22Rv1 (cell line): ENCODE data around the gene GDA.

Experiments used
- H3K27ac ChIP-seq: fragments of 450-650 bp; 2 replicates; pipeline ENCODE4 v1.5.1; 2017
- ZFX ChIP-seq: fragments of 450-650 bp; IDR thresholded peaks from 2 replicates; pipeline ENCODE4 v1.6.1; 2017; ENCODE audit warnings: antibody characterized with exemption, borderline replicate concordance
- TF ChIP-seq, protein P1 (sequence below): fragments of 450-650 bp; IDR thresholded peaks from 2 replicates; pipeline ENCODE4 v1.5.1; 2017; ENCODE audit warnings: mild to moderate bottlenecking

Gene GDA

DNA sequence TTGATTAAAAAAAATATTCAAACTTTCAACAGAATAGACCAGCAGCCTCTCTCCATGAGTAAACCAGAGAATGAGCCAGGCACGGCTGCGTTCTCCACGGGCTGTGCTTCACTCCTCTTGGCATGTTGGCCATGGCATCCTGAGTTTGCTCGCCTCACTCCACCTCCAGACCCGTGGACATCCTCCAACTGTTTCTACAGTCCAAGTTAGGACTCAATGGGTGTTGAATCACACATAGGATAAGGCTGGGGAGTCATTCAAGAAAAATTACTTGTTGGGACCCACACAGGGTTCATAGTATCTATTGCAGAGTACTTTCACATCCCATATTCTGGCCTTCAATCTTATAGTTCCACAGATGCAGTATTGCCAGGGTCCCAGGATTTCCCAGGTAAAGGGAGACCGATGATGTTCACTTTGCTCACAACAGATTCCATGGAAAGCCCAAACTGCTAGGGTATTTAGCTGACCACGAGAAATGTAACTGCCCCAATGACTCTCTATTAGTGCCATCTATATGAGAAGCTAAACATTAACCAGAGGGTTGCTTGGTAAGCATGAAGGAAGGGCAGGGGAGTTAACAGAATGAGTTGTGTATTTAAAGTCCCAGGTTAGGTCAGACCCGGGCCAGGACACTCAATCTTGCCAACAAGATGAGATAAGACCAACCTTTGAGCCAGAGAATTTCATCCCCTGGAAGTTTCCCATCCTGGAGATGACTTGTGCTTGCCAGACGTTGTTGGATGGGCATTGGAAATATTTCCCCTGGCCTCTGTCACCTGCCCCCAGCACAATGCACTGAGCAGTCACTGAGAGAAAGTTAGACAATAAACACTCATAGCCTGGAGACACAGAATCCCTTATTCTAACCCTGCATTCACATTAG, 19.7 kb upstream of the GDA start:
- no peak for TF ChIP-seq ZFX
- TF ChIP-seq, protein P1, sequence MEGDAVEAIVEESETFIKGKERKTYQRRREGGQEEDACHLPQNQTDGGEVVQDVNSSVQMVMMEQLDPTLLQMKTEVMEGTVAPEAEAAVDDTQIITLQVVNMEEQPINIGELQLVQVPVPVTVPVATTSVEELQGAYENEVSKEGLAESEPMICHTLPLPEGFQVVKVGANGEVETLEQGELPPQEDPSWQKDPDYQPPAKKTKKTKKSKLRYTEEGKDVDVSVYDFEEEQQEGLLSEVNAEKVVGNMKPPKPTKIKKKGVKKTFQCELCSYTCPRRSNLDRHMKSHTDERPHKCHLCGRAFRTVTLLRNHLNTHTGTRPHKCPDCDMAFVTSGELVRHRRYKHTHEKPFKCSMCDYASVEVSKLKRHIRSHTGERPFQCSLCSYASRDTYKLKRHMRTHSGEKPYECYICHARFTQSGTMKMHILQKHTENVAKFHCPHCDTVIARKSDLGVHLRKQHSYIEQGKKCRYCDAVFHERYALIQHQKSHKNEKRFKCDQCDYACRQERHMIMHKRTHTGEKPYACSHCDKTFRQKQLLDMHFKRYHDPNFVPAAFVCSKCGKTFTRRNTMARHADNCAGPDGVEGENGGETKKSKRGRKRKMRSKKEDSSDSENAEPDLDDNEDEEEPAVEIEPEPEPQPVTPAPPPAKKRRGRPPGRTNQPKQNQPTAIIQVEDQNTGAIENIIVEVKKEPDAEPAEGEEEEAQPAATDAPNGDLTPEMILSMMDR, result no peak
- peak overlapping the region; percentile 60 for H3K27ac ChIP-seq

DNA sequence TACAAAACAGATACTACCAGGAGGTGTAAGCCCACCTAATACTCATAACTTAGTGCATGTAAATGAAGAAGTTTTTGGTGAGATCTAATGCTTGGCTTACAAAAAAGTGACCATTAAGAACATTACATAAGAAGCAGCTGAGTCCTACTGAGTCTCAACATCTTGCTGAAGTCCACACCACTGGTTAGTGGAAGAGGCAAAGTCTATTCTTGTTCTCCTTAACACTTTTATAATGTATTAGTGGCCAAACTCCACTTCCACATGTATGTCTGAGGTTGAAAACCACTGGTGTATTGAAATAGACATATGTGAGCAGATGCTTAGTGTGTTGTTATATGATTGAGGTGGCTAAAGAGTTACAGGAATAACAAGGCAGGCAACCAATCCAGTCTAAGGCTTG, 18.9 kb upstream of the GDA start:
- peak overlapping the region; percentile 60 for H3K27ac ChIP-seq
- TF ChIP-seq ZFX, result no peak
- TF ChIP-seq, protein P1, result no peak

DNA sequence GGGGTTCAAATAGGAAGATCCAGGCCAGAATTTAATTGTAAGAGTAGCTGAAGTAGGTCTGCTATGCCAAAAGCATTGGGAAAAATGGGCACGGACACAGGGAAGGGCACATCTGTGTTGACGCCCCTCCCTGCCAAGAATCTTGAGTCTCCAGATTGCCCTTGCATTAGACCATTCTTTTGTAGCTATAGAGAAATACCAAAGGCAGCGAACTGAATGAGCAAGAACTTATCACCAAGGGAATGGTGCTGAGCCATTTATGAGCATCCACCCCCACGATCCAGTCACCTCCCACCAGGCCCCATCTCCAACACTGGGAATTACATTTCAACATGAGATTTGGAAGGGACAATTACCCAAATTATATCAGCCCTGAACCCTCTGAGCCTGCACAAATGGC, 18.0 kb upstream of the GDA start:
- no peak overlapping the region for H3K27ac ChIP-seq
- TF ChIP-seq ZFX, result no peak
- TF ChIP-seq, protein P1, result no peak

DNA sequence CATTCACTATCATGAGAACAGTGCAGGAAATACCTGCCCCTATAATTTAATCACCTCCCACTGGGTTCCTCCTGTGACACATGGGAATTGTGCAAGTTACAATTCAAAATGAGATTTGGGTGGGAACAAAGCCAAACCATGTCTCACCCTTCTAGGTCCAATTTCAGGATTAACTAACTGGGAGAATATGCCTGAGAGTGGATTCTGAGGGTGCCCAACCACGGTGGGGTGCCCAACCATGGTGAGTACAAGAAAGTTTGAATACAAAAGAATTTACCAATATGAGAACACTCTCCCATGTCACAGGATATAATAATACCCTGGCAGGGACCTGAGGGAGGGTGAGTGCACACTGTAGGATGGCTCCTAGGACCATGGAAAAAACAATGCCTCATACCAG, 17.2 kb upstream of the GDA start:
- H3K27ac ChIP-seq, result no peak overlapping the region
- TF ChIP-seq, protein P1, result no peak
- TF ChIP-seq ZFX, result no peak

DNA sequence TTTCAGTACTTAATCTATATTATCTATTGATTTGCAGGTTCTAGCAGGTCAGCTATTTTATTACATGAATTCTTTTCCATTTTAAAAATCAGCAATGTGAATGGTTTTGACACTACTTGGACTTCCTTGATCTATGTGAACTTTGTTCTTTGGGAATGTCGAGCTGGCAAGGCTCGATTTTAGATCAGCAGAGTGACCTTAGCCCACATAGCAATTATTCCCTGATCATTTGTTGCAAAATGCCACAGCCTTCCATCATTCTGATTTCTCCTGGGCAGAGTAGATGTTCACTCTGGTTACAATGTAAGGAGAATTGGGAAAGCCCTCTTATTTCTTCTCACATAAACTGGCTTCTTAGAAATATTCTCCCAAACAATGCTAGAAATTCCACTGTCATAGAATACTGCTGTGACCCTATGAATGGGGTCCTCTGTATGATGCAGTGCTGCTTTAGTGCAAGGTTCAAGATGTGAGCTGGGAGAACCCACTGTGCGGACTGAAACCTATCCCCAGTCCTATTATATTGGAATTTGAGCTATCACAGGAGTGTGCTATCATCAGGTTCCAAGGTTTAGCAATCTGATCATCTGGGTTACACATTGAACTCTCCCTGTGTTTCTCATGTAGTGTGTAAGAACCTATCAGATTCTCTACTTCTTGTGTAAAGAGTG, 15.7 kb upstream of the GDA start:
- TF ChIP-seq ZFX, result no peak
- TF ChIP-seq, protein P1, result no peak
- H3K27ac ChIP-seq, result no peak overlapping the region

DNA sequence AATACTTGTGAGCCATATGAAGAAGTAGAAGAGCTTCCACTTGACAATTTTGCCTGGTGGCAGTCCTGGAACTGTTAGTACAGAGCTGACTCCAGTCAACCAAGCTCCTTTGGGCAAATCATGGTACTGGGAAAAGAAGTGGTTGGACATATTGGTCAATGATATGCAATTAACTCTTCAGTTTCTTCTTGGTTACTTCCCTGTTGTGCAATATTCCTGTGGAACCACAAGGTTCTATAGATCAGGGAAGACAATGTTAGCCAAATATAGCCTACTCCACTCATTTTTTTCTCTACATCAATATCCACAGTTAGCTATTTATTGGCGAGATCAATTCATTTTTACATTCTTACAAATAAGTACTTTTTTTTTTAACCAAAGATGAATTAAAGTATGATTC, 14.4 kb upstream of the GDA start:
- no peak overlapping the region for H3K27ac ChIP-seq
- TF ChIP-seq, protein P1, result no peak
- no peak for TF ChIP-seq ZFX
